GM20000 (cell line): Measurements from ENCODE around the gene C8G.
A peak's percentile ranks its signal among the peaks of the same experiment; 100 is the strongest.

Experiments used
- DNase-seq: peaks from one replicate; pipeline ENCODE4 v3.0.0; 2012; ENCODE audit warnings: low spot score
- TF ChIP-seq, protein P1 (sequence below): IDR thresholded peaks from 2 replicates; pipeline ENCODE4 v1.5.1; 2012; ENCODE audit warnings: mild to moderate bottlenecking, control low read depth; ENCODE audit errors: extremely low read depth, missing control alignments

C8G gene

DNA sequence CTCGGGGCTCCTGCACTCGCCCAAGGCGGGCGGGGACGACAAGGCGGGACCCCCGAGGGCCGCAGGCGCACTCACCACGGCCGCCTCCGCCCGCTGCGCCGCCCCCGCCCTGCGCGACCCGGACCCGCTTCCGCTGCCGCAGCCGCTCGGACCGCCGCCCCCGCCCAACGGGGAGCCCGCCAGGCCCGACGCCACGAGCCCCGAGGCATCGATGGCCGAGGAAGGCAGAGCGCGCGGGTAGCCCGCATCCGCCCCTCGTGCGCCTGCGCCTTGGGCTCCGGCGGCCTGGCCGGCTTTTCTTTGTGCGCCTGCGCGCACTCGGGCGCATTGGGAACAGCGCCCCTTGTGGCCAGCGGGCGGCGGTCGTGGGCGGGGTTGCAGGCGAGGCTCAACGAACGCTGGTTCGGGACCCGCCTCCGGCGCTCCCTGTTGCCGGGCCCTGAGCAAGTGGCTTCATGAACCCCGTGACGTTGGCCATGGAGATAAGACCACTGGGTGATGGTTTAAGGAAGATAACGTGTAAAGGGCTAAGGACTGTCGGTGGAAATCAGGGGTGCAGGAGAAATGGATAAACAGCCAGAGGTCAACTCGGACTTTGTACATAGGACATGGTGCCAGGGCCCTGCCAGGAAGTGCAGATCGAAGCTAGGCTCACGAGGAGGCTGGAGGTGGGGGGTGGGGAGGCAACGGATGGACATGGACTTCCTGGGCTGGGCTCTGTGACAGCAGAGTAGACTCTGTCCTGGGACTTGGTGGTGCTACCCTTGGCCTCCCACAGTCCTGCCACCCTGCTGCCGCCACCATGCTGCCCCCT is at the start of gene C8G, which contains the start of gene FBXW5:
TSS of gene C8G (plus strand) at position 725 of the 814 bp plus-strand sequence. CDS start at position 803, 78 bp downstream.
TSS of gene FBXW5 (minus strand) at position 220 of the 814 bp plus-strand sequence. CDS start 655 bp downstream, outside the sequence.
- peak; percentile 100 for DNase-seq
- TF ChIP-seq, protein P1, sequence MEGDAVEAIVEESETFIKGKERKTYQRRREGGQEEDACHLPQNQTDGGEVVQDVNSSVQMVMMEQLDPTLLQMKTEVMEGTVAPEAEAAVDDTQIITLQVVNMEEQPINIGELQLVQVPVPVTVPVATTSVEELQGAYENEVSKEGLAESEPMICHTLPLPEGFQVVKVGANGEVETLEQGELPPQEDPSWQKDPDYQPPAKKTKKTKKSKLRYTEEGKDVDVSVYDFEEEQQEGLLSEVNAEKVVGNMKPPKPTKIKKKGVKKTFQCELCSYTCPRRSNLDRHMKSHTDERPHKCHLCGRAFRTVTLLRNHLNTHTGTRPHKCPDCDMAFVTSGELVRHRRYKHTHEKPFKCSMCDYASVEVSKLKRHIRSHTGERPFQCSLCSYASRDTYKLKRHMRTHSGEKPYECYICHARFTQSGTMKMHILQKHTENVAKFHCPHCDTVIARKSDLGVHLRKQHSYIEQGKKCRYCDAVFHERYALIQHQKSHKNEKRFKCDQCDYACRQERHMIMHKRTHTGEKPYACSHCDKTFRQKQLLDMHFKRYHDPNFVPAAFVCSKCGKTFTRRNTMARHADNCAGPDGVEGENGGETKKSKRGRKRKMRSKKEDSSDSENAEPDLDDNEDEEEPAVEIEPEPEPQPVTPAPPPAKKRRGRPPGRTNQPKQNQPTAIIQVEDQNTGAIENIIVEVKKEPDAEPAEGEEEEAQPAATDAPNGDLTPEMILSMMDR, result peak; percentile 89

DNA sequence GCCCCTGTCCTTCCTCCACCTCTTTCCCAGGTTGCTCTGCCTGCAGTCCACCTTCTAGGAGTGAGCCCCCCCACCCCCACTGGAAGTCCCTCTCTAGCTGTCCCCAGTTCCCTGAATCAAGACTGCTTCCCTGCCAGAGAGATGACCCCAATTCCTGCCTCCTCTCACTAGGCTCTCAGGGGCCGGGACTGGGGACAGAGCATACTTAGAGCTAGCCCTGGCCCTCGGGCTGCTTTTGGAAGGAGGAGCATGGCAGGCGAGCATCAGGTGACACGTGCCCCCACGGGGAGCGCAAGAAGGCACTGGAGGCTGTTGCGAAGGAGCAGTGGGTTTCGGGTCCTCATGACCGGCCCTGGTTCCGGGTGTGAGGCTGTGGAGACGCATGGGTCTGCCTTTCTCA is 49.0 kb upstream of the C8G start:
- no peak for DNase-seq
- TF ChIP-seq, protein P1, result no peak

DNA sequence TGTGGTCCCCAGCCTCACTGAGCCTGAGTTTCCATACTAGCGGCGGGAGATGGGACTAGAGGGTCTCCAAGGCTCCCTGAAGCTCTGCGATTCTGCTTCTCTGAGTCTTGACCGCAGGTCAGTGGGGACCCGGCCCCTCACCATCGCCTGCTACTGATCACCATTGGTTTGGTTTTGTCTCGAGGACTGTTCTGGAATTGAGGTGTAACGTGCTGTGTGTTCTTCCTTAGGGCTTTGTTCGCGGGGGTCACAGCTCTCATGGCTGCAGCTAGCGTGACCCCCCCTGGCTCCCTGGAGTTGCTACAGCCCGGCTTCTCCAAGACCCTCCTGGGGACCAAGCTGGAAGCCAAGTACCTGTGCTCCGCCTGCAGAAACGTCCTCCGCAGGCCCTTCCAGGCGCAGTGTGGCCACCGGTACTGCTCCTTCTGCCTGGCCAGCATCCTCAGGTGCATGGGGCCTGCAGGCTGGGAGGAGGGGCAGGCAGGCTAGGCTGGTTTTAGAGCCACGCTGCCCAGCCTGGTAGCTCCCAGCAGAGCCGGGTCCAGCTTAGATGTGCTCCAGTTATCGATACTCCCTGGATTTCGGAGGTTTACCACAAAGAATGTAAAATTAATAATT is 46.5 kb upstream of the C8G start:
- DNase-seq, result no peak
- TF ChIP-seq, protein P1, result no peak

DNA sequence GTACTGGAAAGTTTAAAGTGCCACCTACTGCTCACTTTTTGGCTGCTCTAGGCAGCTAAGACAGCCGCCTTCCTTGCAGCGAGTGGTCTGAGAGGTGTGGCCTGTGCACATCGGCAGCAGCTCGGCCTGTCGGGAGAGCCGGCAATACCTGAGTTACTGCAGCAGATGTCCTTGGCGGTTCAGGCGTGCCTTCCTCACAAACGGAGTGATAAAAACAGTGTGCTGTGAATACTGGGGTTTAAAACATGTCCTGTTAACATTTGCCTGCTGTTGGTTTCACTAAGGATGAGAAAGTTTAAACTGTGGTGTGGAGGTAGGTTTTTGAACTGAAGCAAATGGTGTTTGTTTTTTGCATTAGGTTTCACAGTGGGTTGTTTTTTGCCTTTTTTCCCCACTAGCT is 45.8 kb upstream of the C8G start:
- TF ChIP-seq, protein P1, result no peak
- DNase-seq, result peak; percentile 64

DNA sequence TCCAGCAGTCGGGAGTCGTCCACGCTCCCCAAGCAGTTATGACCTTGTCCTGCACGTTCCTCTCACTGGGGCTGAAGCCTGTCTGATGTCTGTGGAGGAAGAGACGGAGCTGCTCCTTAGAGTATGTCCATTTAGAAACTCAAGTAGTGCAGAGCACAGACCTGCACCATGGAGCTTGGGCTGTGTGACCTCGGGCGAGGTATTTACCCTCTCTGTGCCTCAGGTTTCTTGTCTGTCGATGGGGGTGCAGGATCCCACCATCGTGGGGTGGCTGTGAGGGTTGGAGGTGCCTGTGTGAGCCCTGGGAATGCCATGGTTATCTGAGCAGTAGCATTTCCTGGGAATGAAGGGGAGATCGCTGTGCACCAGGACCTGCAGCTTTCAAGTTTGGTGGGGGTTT is 44.5 kb upstream of the C8G start:
- DNase-seq, result no peak
- TF ChIP-seq, protein P1, result no peak

DNA sequence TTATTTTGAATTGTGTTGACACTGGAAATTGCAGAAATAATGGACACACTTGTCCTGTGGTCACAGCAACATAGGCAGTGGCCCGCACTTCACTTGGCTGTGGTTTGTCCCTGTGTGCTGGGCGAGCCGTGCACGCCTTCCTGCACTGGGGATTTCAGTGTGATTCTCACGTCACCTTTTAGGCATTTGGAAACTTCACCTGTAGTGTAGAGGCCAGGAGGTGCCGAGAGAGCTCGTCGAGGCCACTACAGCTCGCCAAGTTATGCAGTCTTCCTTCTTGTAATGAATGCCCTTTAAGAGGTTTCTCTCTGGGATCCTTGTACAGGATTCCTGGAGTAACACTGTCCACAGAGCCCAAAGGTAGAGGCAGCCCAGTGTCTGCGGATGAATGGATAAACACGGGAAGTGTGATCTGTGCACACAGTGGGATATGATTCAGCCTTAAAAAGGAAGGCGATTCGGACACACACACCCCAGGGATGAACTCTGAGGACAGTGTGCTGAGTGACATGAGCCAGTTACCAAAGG is 44.0 kb upstream of the C8G start:
- TF ChIP-seq, protein P1, result no peak
- DNase-seq, result no peak
